RKO (cell line): ENCODE results near the gene NRXN3.
A peak's percentile ranks its signal among the peaks of the same experiment; 100 is the strongest.
"Not testable (repeated sequence)": the region's sequence is repeated elsewhere in the genome, so short reads cannot be mapped to it uniquely, and the experiment has no call there.

ENCODE experiments used
- DNase-seq: peaks from one replicate; pipeline ENCODE4 v3.0.0-alpha.2; 2016; ENCODE audit warnings: low spot score

The NRXN3 gene

GRCh38 chr14:79011920-79012204 is 841.7 kb downstream of the NRXN3 start:
- peak; percentile 11 for DNase-seq

GRCh38 chr14:79016828-79017505 is 846.8 kb downstream of the NRXN3 start:
- DNase-seq, result no peak

- DNase-seq, result no peak
Observed at GRCh38 chr14:79017561-79017960, 847.4 kb downstream of the NRXN3 start.

- DNase-seq, result no peak
Observed at GRCh38 chr14:79018836-79019235, 848.7 kb downstream of the NRXN3 start.

- DNase-seq, result not testable (repeated sequence)
Observed at GRCh38 chr14:79019898-79020297, 849.7 kb downstream of the NRXN3 start.

- no peak for DNase-seq
Observed at GRCh38 chr14:79021766-79022165, 851.6 kb downstream of the NRXN3 start.

GRCh38 chr14:79027138-79027537 is 857.0 kb downstream of the NRXN3 start:
- no peak for DNase-seq

GRCh38 chr14:79028281-79028680 is 858.1 kb downstream of the NRXN3 start:
- no peak for DNase-seq

GRCh38 chr14:79036441-79036840 is 866.3 kb downstream of the NRXN3 start:
- no peak for DNase-seq

- no peak for DNase-seq
Observed at GRCh38 chr14:79037106-79037505, 866.9 kb downstream of the NRXN3 start.

GRCh38 chr14:79037593-79037992 is 867.4 kb downstream of the NRXN3 start:
- DNase-seq, result no peak

GRCh38 chr14:79040790-79041189 is 870.6 kb downstream of the NRXN3 start:
- no peak for DNase-seq

- DNase-seq, result no peak
Observed at GRCh38 chr14:79043194-79043889, 873.2 kb downstream of the NRXN3 start.

GRCh38 chr14:79044894-79045624 is 874.9 kb downstream of the NRXN3 start:
- peak; percentile 70 for DNase-seq

GRCh38 chr14:79050787-79051727 is 880.9 kb downstream of the NRXN3 start:
- no peak for DNase-seq

- DNase-seq, result no peak
Observed at GRCh38 chr14:79051742-79052141, 881.6 kb downstream of the NRXN3 start.

- DNase-seq, result no peak
Observed at GRCh38 chr14:79056879-79057278, 886.7 kb downstream of the NRXN3 start.

- DNase-seq, result no peak
Observed at GRCh38 chr14:79057333-79057732, 887.2 kb downstream of the NRXN3 start.

- DNase-seq, result no peak
Observed at GRCh38 chr14:79062226-79062625, 892.1 kb downstream of the NRXN3 start.

- DNase-seq, result no peak
Observed at GRCh38 chr14:79064214-79064613, 894.0 kb downstream of the NRXN3 start.

- no peak for DNase-seq
Observed at GRCh38 chr14:79074510-79074909, 904.3 kb downstream of the NRXN3 start.

- DNase-seq, result no peak
Observed at GRCh38 chr14:79076428-79076827, 906.3 kb downstream of the NRXN3 start.
